ENCODE data around the gene TSPAN12.

The TSPAN12 gene

GRCh38 chr7:120857588-120858573 lies at the start of gene TSPAN12 (continued):
- TF ChIP-seq ZNF571 (tag by site-specific recombination; IDR thresholded peaks at IDR 0.05) (no peak), ZBTB21 (tag by site-specific recombination; IDR thresholded peaks at IDR 0.05) (no peak), ZNF449 (tag by site-specific recombination; IDR thresholded peaks at IDR 0.05) (0 out of 2 replicates have a peak, but pooled peaks have one; percentile 12), ZNF157 (tag by site-specific recombination; IDR thresholded peaks at IDR 0.05) (no peak), PRDM4 (tag by site-specific recombination; IDR thresholded peaks at IDR 0.05) (peak; percentile 80), ZNF626 (tag by site-specific recombination; IDR thresholded peaks at IDR 0.05) (no peak), ZNF48 (tag by site-specific recombination; IDR thresholded peaks at IDR 0.05) (no peak), ZNF518A (tag by site-specific recombination; conservative IDR thresholded peaks at IDR 0.05; ENCODE audit: low read depth) (no peak), ZNF544 (tag by site-specific recombination; IDR thresholded peaks at IDR 0.05) (no peak), ZNF707 (tag by site-specific recombination; IDR thresholded peaks at IDR 0.05) (no peak), ZNF664 (tag by site-specific recombination; IDR thresholded peaks at IDR 0.05) (0 out of 2 replicates have a peak, but pooled peaks have one; percentile 23), TCF7L2 (IDR thresholded peaks at IDR 0.05; ENCODE audit: borderline replicate concordance, low read depth, low read length) (0 out of 2 replicates have a peak, but pooled peaks have one; percentile 35), ZNF580 (tag by site-specific recombination; IDR thresholded peaks at IDR 0.05) (0 out of 2 replicates have a peak, but pooled peaks have one; percentile 43), ZNF433 (tag by site-specific recombination; IDR thresholded peaks at IDR 0.05; ENCODE audit: low read depth) (no peak), KLF16 (tag by site-specific recombination; IDR thresholded peaks at IDR 0.05) (no peak), ZNF2 (tag by site-specific recombination; IDR thresholded peaks at IDR 0.05) (0 out of 2 replicates have a peak, but pooled peaks have one; percentile 38), GLI2 (tag by site-specific recombination; IDR thresholded peaks at IDR 0.05; ENCODE audit: borderline replicate concordance, low read depth) (no peak), ZNF510 (tag by site-specific recombination; IDR thresholded peaks at IDR 0.05; ENCODE audit: insufficient replicate concordance) (no peak), ZNF785 (tag by site-specific recombination; IDR thresholded peaks at IDR 0.05) (no peak), ZNF701 (tag by site-specific recombination; IDR thresholded peaks at IDR 0.05) (no peak), ZNF202 (tag by site-specific recombination; IDR thresholded peaks at IDR 0.05; ENCODE audit: borderline replicate concordance) (no peak), ZNF555 (tag by site-specific recombination; conservative IDR thresholded peaks at IDR 0.05) (no peak), ZNF140 (tag by site-specific recombination; IDR thresholded peaks at IDR 0.05) (no peak), ZNF610 (tag by site-specific recombination; IDR thresholded peaks at IDR 0.05; ENCODE audit: borderline replicate concordance) (no peak), ZNF19 (tag by site-specific recombination; IDR thresholded peaks at IDR 0.05; ENCODE audit: low read depth) (no peak), ZNF266 (tag by site-specific recombination; IDR thresholded peaks at IDR 0.05; ENCODE audit: low read depth) (no peak), TRIM28 (IDR thresholded peaks at IDR 0.05; ENCODE audit: borderline replicate concordance, low read length) (no peak), ZNF549 (tag by site-specific recombination; IDR thresholded peaks at IDR 0.05) (no peak), ZNF596 (tag by site-specific recombination; IDR thresholded peaks at IDR 0.05) (no peak), BCL11A (tag by site-specific recombination; IDR thresholded peaks at IDR 0.05; ENCODE audit: low read depth) (0 out of 2 replicates have a peak, but pooled peaks have one; percentile 68)

All from HEK293 (cell line).